NCI-H2196 (cell line): ENCODE data around the gene SPRYD3.
A peak's percentile ranks its signal among the peaks of the same experiment; 100 is the strongest.

Source experiments
- DNase-seq: peaks from one replicate; lab custom pipeline; 2025; ENCODE audit not compliant: unreplicated experiment; lab: John Stamatoyannopoulos, UW

Gene SPRYD3

GRCh38 chr12:53064613-53065436 lies 14.4 kb downstream of the SPRYD3 start:
- DNase-seq: no peak

- DNase-seq: peak; percentile 35
Measured at GRCh38 chr12:53063708-53064612, 15.2 kb downstream of the SPRYD3 start.

GRCh38 chr12:53062977-53063707 lies 16.0 kb downstream of the SPRYD3 start:
- DNase-seq: no peak

GRCh38 chr12:53062011-53062961 lies 16.9 kb downstream of the SPRYD3 start:
- DNase-seq: no peak

GRCh38 chr12:53061404-53062010 lies 17.7 kb downstream of the SPRYD3 start:
- peak; percentile 95 for DNase-seq

- DNase-seq: peak; percentile 75
Measured at GRCh38 chr12:53060721-53061276, 18.4 kb downstream of the SPRYD3 start.

GRCh38 chr12:53060064-53060720 lies 19.0 kb downstream of the SPRYD3 start:
- no peak for DNase-seq

- DNase-seq: no peak
Measured at GRCh38 chr12:53059434-53060063, 19.6 kb downstream of the SPRYD3 start.

GRCh38 chr12:53058674-53059433 lies 20.3 kb downstream of the SPRYD3 start:
- no peak for DNase-seq

GRCh38 chr12:53057816-53058500 lies 21.2 kb downstream of the SPRYD3 start:
- DNase-seq: no peak

- no peak for DNase-seq
Measured at GRCh38 chr12:53056901-53057300, 22.3 kb downstream of the SPRYD3 start.

- no peak for DNase-seq
Measured at GRCh38 chr12:53056296-53056695, 22.9 kb downstream of the SPRYD3 start.

- no peak for DNase-seq
Measured at GRCh38 chr12:53055471-53056266, 23.5 kb downstream of the SPRYD3 start.

GRCh38 chr12:53054112-53054878 lies 24.9 kb downstream of the SPRYD3 start:
- DNase-seq: peak; percentile 96
